Mesodermal cell (in vitro differentiated cells): ENCODE results near the gene PDXK.

Experiments
- H3K27ac ChIP-seq: 2 replicates; pipeline ENCODE4 v1.7.0; 2013; ENCODE audit warnings: mild to moderate bottlenecking, low read depth, low read length, moderate library complexity; ENCODE audit not compliant: severe bottlenecking
- H3K36me3 ChIP-seq: 2 replicates; pipeline ENCODE4 v1.7.1; 2013; ENCODE audit warnings: mild to moderate bottlenecking, low read length, moderate library complexity; ENCODE audit not compliant: control insufficient read depth, insufficient read depth
- H3K4me1 ChIP-seq: one replicate; pipeline ENCODE4 v1.7.1; 2013; ENCODE audit warnings: mild to moderate bottlenecking, low read length; ENCODE audit not compliant: insufficient read depth, control insufficient read depth, poor library complexity, severe bottlenecking
- H3K4me3 ChIP-seq: 2 replicates; pipeline ENCODE4 v1.7.0; 2013; ENCODE audit warnings: low read length, control low read depth, mild to moderate bottlenecking; ENCODE audit not compliant: insufficient read depth, poor library complexity, severe bottlenecking; ENCODE audit errors: extremely low read depth
- H3K9me3 ChIP-seq: 2 replicates; pipeline ENCODE4 v1.7.1; 2013; ENCODE audit warnings: mild to moderate bottlenecking, low read length, moderate library complexity; ENCODE audit not compliant: control insufficient read depth
- WGBS, 2 experiments: methylation state at CpG; one replicate each; pipeline ENCODE4 v1.1.5; 2013; ENCODE audit warnings: missing lambda C conversion rate in 2 of 2; ENCODE audit not compliant: insufficient coverage in 2 of 2; 5-methylcytosine and 5-hydroxymethylcytosine counted together

PDXK gene

GRCh38 chr21:43688906-43689305 is 30.0 kb upstream of the PDXK start:
- H3K4me3 ChIP-seq: no peak overlapping the region
- no peaks in the 10 kb centered on the region for H3K9me3 ChIP-seq
- H3K4me1 ChIP-seq: no peaks in the 10 kb centered on the region
- WGBS, 2 experiments: 89 to 99% methylated on average over 11 to 12 of the region's 12 CpGs
- peaks cover 96% of the 10 kb centered on the region for H3K36me3 ChIP-seq
- H3K27ac ChIP-seq: no peak overlapping the region

- Histone ChIP-seq H3K9me3 (no peaks in the 10 kb centered on the region), H3K36me3 (peaks cover 99% of the 10 kb centered on the region), H3K4me3 (no peak overlapping the region), H3K4me1 (no peaks in the 10 kb centered on the region), H3K27ac (no peak overlapping the region)
- 96% methylated on average over 31 of the region's 32 CpGs for WGBS, 2 experiments
Observed at GRCh38 chr21:43689556-43690337, 29.2 kb upstream of the PDXK start.

- H3K27ac ChIP-seq: no peak overlapping the region
- peaks cover 99% of the 10 kb centered on the region for H3K36me3 ChIP-seq
- no peaks in the 10 kb centered on the region for H3K9me3 ChIP-seq
- 95 to 96% methylated on average over 7 of the region's 7 CpGs for WGBS, 2 experiments
- H3K4me3 ChIP-seq: no peak overlapping the region
- no peaks in the 10 kb centered on the region for H3K4me1 ChIP-seq
Observed at GRCh38 chr21:43690346-43690745, 28.6 kb upstream of the PDXK start.

- H3K9me3 ChIP-seq: no peaks in the 10 kb centered on the region
- H3K4me1 ChIP-seq: no peaks in the 10 kb centered on the region
- H3K4me3 ChIP-seq: no peak overlapping the region
- WGBS, 2 experiments: 97 to 99% methylated on average over 19 to 23 of the region's 25 CpGs
- no peak overlapping the region for H3K27ac ChIP-seq
- peaks cover 99% of the 10 kb centered on the region for H3K36me3 ChIP-seq
Observed at GRCh38 chr21:43691086-43691795, 27.7 kb upstream of the PDXK start.

- 96% methylated on average over 7 to 10 of the region's 10 CpGs for WGBS, 2 experiments
- peaks cover 99% of the 10 kb centered on the region for H3K36me3 ChIP-seq
Observed at GRCh38 chr21:43691801-43692200, 27.1 kb upstream of the PDXK start.

GRCh38 chr21:43692949-43693348 is 26.0 kb upstream of the PDXK start:
- H3K27ac ChIP-seq: no peak overlapping the region
- H3K9me3 ChIP-seq: no peaks in the 10 kb centered on the region
- no peaks in the 10 kb centered on the region for H3K4me1 ChIP-seq
- 94 to 97% methylated on average over 8 of the region's 8 CpGs for WGBS, 2 experiments
- no peak overlapping the region for H3K4me3 ChIP-seq
- peaks cover 90% of the 10 kb centered on the region for H3K36me3 ChIP-seq

More at GRCh38 chr21:43691801-43692200, 27.1 kb upstream of the PDXK start:
- H3K9me3 ChIP-seq: no peaks in the 10 kb centered on the region
- H3K4me3 ChIP-seq: no peak overlapping the region
- no peak overlapping the region for H3K27ac ChIP-seq
- H3K4me1 ChIP-seq: no peaks in the 10 kb centered on the region

GRCh38 chr21:43693981-43694380 is 24.9 kb upstream of the PDXK start:
- no peak overlapping the region for H3K4me3 ChIP-seq
- no peaks in the 10 kb centered on the region for H3K4me1 ChIP-seq
- peaks cover 80% of the 10 kb centered on the region for H3K36me3 ChIP-seq
- 94 to 95% methylated on average over 16 to 22 of the region's 23 CpGs for WGBS, 2 experiments
- no peaks in the 10 kb centered on the region for H3K9me3 ChIP-seq
- no peak overlapping the region for H3K27ac ChIP-seq

- 96 to 97% methylated on average over 26 of the region's 27 CpGs for WGBS, 2 experiments
- Histone ChIP-seq H3K4me3 (no peak overlapping the region), H3K9me3 (no peaks in the 10 kb centered on the region), H3K4me1 (no peaks in the 10 kb centered on the region), H3K27ac (no peak overlapping the region), H3K36me3 (peaks cover 74% of the 10 kb centered on the region)
Observed at GRCh38 chr21:43694437-43695079, 24.4 kb upstream of the PDXK start.

GRCh38 chr21:43696214-43696613 is 22.7 kb upstream of the PDXK start:
- no peak overlapping the region for H3K27ac ChIP-seq
- peaks cover 59% of the 10 kb centered on the region for H3K36me3 ChIP-seq
- no peak overlapping the region for H3K4me3 ChIP-seq
- WGBS, 2 experiments: 94 to 98% methylated on average over 7 to 14 of the region's 17 CpGs
- H3K4me1 ChIP-seq: no peaks in the 10 kb centered on the region
- no peaks in the 10 kb centered on the region for H3K9me3 ChIP-seq

GRCh38 chr21:43697758-43698643 is 20.9 kb upstream of the PDXK start:
- Histone ChIP-seq H3K9me3 (no peaks in the 10 kb centered on the region), H3K4me1 (peaks cover under 1% of the 10 kb centered on the region), H3K36me3 (peaks cover 41% of the 10 kb centered on the region), H3K27ac (no peak overlapping the region), H3K4me3 (no peak overlapping the region)
- 76 to 85% methylated on average over 5 to 8 of the region's 11 CpGs for WGBS, 2 experiments
